ENCODE data around the gene NDC80.

DNA sequence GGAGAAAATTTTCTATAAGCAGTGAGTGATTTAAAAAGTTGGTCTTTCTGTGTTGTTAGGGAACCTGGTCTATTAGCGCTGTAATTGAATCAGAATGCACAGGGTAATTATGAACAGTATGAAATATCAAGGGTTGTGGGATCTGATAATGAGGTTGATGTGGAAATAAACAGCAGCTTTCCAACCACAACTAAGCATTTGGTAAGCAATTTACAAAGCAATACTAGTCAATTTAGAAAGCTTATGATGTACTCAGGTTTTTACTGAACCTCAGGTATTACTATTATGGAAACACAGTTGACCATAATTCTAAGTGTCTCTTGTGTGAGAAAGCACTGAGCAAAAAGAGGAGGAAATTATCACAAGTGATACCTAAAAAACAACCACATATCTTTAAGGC is 73.2 kb downstream of the NDC80 start:
- TF ChIP-seq POLR2A (IDR thresholded peaks at IDR 0.05; ENCODE audit: low read length) = no peak
- no peak for TF ChIP-seq GATA1 (IDR thresholded peaks at IDR 0.05; ENCODE audit: low read depth, low read length)

Data from erythroblast (primary cell).